Activated effector memory CD4-positive, alpha-beta T cell treated with anti-CD3 and anti-CD28 coated beads, Interleukin-2, amount 50 U/mL, for 16 hours (primary cell): ENCODE data around the gene USP36.
"Not testable (repeated sequence)": the region's sequence is repeated elsewhere in the genome, so short reads cannot be mapped to it uniquely, and the experiment has no call there.

Experiments
- DNase-seq: peaks from one replicate; pipeline ENCODE4 v3.0.0-alpha.2; 2020

The USP36 gene

DNA sequence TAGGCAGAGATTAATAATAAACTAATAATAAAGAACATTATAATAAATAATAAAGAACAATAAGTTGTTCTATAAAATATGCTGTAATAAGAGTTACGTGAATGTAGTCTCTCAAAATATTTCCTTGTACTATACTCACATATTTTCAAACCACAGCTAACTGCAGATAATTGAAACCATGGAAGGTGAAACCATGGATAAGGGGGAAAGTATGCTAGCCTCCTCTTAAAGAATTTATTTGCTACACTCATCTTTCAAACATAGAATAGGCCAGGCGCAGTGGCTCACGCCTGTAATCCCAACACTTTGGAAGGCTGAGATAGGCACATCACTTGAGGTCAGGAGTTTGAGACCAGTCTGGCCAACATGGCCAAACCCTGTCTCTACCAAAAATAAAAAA, 77.1 kb downstream of the USP36 start:
- peak; percentile 50 for DNase-seq

DNA sequence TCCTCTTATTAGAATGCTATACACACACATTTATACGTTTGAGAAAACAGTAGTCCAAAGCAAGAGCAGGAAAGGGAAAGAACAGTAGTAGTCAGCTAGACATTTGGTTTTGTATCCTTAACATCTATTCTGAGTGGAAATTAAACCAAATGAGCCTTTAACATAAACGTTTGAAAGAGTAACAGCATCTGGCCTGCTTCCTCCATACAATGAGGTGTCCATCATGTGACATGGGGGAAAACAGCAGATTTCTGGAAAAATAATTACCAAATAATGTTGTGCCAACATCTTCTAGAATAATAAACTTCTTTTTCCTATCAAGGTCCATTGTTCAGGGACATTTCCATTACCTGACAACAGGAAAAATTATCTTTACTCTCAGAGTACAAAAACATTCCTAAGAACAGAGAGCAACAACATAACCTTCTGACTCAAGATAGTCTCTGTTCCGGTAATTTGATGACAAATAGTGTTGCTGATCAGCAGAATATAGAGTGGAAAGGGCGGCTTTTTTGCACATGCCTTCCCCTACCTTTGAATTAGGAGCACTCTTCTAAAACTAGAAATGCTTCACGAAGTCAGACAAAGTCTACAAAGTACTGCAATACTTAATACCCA, 78.7 kb downstream of the USP36 start:
- DNase-seq, result no peak

DNA sequence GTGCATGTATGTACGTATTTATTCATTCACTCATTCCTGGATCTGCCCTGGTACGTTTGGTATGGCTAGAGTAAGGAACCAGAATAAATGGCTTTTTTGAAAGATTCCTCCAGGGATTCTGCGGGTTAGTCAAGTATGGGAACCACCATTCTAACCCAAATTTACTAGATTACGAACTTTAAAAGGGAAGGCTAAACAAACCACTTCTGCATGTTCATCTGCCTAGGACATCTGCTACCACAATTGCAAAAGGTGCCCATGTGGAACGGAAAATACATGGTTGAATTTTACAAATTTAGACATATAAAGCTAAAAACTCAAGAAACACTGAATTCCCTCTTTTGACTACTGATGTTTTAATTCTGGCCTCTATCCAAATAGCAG, 80.7 kb downstream of the USP36 start:
- no peak for DNase-seq

DNA sequence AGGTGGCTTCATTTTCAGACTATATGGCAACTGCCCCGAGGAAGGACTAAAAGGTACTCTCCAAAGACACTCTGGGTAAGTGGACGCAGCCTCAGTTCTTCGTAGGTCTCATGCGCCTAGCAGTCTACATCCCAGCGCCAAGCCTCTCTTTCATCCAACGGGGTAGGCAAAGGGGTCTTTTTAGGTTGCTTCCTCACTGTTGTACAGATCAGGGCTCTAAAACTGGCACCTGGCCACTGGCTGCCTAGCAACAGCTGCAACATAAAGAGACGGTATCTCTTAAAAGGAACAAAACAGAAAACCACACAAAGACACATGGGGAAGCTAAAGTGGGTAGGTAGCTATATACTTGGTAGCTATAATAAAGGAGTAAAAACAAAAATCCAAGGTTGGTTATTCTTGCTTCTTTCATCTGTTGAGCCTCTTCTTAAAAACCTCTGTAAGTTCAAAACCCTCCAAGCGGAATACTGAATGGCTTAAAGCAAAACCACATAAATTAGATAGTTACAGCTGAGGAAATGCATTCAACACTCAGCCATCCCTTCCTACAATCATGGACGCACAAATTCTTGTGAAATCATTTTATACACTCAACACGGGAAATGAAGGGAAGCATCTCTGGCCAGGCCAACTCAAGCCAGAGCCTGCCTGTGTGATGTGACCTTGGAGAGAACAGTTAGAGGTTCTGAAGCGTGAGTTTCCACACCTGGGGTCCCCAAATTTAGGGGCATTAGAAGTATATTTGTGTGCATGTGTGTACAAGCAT, 81.2 kb downstream of the USP36 start:
- DNase-seq, result peak; percentile 90

DNA sequence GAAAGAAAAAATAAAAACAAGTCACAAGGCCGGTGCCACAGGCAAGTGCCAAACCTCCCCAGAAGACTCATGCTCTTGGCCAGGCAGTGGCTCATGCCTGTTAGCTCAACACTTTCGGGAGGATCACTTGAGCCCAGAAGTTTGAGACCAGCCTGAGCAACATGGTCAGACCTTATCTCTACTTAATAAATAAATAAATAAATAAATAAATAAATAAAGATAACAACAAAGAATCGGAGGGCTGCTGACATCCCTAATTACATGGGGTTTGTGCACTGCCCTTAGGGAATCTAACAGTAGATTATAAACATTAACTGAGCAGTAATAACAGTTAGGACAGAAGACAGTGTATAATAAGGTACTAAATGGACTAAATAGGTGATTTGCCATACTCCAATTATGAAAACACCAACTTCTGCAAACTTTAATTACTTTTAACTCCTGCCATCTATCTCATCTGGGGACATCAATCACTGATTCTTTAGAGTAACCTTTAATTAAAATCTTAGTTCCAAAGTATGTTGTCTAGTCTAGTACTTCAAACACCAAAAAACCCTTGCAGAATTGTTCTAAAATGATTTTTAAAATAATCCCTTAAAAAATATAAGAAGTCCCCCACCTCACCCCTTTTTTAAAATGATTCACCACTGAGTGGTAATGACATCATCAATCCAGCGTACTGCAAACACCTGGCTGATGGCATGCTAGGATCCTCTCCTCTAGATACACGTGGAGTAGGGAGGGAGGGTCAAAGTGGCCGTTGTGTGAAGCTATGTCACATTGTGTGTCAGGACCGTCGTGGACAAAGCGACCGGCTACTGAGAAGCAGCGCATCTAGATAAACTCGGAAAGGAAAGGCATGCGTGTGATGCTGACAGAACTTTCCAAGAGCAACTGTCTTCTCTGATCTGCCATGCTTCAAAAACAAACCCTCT, 87.0 kb downstream of the USP36 start:
- DNase-seq, result peak; percentile 70

DNA sequence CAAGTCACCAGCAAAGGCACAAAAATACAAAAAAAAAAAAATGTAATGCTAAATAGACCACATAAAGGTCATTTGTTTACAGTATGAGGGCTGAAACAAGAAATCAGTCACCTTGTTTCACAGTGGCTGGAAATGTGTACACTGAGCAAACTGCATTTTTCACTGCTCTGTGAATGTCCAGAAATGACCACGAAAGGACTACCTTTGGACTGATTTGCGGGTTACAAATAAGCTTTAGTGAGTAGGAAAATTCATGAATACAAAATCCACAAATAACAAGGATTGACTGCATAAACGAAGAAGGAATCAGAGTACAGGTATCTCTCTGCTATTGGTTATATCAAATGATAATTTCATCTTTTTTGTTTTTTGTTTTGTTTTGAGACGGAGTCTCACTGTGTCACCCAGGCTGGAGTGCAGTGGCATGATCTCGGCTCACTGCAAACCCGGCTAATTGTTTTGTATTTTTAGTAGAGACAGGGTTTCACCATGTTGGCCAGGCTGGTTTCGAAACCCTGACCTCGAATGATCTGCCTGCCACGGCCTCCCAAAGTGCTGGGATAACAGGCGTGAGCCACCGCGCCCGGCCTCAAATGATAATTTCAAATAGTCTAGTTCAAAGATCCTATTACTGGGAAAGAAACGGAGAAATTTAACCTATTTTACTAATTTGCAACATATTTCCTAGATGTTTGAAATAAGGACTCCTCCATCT, 89.0 kb downstream of the USP36 start:
- DNase-seq, result no peak

DNA sequence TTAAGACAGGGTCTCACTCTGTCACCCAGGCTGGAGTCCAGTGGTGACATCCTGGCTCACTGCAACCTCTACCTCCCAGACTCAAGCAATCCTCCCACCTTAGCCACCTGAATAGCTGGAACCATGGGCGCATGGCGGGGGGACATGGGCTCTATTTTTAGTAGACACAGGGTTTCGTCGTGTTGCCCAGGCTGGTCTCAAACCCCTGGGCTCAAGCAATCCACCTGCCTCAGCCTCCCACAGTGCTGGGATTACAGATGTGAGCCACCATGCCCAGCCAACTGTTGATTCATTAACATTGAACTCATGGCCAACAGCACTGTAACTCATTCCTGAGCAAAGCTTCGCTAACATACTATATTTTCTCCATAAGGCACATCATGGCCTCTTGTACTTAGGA, 89.6 kb downstream of the USP36 start:
- DNase-seq, result not testable (repeated sequence)

DNA sequence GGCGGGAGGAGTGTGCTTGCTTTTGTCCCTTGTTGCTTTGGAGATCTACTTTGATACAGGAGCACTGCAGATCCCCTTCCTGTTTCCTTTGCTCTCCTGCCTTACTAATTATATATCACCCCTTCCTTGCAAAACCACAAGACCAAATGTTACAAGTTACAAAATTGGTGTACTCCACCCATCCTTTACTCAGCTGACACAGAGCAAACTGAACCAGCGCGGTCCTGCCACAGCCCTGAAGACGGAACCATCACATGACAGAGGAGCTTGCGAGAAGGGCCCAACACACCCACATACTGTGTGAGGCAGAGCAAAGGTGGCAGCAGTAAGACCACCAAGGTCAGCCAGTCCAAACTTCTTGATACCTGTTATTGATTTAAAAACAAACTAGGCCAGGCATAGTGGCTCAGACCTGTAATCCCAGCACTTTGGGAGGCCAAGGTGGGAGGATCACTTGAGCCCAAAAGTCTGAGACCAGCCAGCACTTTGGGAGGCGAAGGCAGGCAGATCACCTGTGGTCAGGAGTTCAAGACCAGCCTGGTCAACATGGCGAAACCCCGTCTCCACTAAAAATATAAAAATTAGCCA, 91.8 kb downstream of the USP36 start:
- DNase-seq, result peak; percentile 90

DNA sequence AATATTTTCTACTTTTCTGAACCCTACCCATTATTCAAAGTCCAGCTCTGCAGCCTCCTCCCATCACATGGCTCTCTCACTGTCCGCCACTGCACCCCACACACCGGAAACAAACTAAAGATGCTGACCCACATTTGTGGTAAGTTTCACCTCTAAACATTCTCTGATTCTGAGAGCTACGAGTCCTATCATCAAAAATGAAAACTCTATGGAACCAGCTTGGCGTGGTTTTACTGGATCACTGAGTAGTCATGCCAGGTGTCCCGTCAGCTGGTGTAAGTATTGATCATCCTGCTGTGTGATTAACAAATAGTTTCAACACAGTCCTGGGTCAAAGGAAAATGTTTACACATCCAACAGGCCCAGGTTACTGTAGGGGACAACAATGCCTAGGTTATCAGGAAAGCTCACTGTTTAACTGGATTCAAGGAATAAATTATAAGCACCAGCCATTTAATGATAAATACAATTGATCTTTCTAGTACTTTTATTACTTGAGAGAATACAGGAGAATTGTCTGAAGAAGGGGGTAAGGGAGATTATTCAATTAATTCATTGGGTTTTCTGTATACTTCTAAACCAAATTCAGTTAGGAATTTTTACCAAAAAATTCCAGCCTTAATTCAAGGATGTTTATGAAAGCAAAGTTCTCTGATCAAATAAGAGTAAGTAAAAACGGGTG, 92.4 kb downstream of the USP36 start:
- peak; percentile 80 for DNase-seq

DNA sequence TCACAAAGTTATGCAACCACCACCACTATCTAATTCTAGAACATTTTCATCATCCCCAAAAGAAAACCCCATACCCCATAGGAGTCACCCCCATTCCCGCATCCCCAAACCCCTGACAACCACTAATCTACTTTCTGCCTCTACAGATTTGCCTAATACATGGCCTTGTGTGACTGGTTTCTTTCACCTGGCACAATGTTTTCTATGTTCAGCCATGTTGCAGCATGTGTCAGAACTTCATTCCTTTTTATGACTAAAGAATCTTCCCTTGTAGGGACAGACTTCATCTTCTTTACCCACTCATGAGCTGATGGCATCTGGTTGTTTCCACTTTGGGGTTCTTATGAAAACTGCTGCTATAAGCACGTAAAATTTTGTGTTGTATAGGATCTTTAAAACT, 93.1 kb downstream of the USP36 start:
- no peak for DNase-seq

DNA sequence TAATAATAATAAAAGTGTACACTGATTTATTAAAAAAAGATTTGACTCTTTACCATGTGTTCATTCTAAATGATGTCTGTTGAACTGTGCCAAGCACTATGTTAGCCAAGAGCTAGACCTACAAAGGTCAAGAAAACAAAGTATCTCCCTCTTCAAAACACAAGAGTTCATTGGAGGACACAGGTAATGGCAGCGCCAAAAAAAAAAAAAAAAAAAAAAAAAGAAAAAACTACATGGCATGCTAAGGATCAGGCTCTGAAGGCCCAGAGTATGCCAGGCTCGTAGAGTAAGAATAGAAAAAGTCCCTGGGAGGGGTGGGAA, 93.7 kb downstream of the USP36 start:
- no peak for DNase-seq

DNA sequence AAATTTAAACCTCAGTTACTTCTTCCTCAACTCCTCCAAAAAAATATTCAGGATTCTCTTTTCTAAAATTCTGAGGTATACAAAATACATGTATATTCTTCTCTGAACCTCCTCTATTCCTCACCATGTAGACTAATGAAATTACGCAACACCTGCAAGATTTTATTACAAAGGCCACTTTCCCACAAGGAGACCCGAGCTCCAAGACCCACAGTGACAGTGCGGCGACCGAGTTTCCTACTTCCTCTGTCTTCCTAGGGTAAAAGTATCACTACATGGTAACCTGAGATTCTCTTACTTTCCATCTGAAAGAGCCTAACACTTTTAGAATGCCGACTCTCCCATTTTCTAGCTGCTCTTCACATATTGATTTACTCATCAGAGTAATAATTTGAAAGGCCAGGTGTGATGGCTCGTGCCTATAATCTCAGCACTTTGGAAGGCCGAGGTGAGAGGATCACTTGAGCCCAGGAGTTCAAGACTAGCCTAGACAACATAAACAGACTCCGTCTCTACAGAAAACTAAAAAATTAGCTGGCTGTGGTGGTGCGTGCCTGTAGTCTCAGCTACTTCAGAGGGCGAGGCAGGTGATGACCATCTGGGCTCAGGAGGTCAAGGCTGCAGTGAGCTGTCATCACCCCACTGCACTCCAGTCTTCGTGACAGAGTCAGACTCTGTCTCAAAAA, 94.2 kb downstream of the USP36 start:
- no peak for DNase-seq
